HepG2 (cell line): Measurements from ENCODE around the gene MAP4K3. TPM values are rescaled to one million over a fixed set of nuclear protein-coding genes. Genes with fewer than 3 reads are reported as not detected.

Experiments
- DMAP1 ChIP-seq: IDR thresholded peaks from 2 replicates; pipeline ENCODE4 v1.6.1; 2016
- GABPA ChIP-seq, 2 experiments: IDR thresholded peaks; 2 replicates each; pipeline ENCODE4 v1.6.1; 2011 to 2016; ENCODE audit warnings: low read depth in 2 of 2, low read length in 1 of 2, missing biosample characterization in 1 of 2, missing genetic modification characterization in 1 of 2
- MAFF ChIP-seq: IDR thresholded peaks from 2 replicates; pipeline ENCODE4 v1.6.1; 2011; ENCODE audit warnings: low read depth, low read length, improper control_type of control experiment
- MZF1 ChIP-seq: sonication (generic); formaldehyde crosslinking; IDR thresholded peaks from 2 replicates; pipeline ENCODE4 v1.8.1; 2023; ENCODE audit warnings: mild to moderate bottlenecking, missing genetic modification reagents, borderline replicate concordance
- NR1H2 ChIP-seq: sonication (generic); formaldehyde crosslinking; IDR thresholded peaks from 2 replicates; pipeline ENCODE4 v1.8.1; 2022; ENCODE audit warnings: low read depth, missing genetic modification reagents, borderline replicate concordance
- PCBP2 ChIP-seq: fragments of 200-400 bp; formaldehyde crosslinking; optimal IDR thresholded peaks from 2 replicates; pipeline ENCODE3; 2018; ENCODE audit warnings: low read length, low read depth; ENCODE audit not compliant: poor library complexity, severe bottlenecking
- RFX1 ChIP-seq: fragments of 450-650 bp; IDR thresholded peaks from 2 replicates; pipeline ENCODE4 v1.6.1; 2017
- SNRNP70 ChIP-seq: fragments of 200-400 bp; formaldehyde crosslinking; IDR thresholded peaks from 2 replicates; pipeline ENCODE4 v1.6.1; 2017; ENCODE audit warnings: mild to moderate bottlenecking, low read depth, low read length, moderate library complexity
- TSC22D2 ChIP-seq: sonication (generic); formaldehyde crosslinking; IDR thresholded peaks from 2 replicates; pipeline ENCODE4 v1.5.1; 2020; ENCODE audit warnings: missing genetic modification reagents, mild to moderate bottlenecking, borderline replicate concordance
- ZNF572 ChIP-seq: sonication (generic); formaldehyde crosslinking; IDR thresholded peaks from 2 replicates; pipeline ENCODE4 v1.5.1; 2020; ENCODE audit warnings: mild to moderate bottlenecking, missing genetic modification reagents
- ZNF609 ChIP-seq: sonication (generic); formaldehyde crosslinking; IDR thresholded peaks from 2 replicates; pipeline ENCODE4 v1.4.0; 2020; ENCODE audit warnings: mild to moderate bottlenecking, missing genetic modification reagents, borderline replicate concordance
- ZNF703 ChIP-seq: sonication (generic); formaldehyde crosslinking; IDR thresholded peaks from 2 replicates; pipeline ENCODE4 v1.5.1; 2020; ENCODE audit warnings: missing genetic modification reagents, mild to moderate bottlenecking, moderate library complexity, borderline replicate concordance
- ZNF766 ChIP-seq: sonication (generic); formaldehyde crosslinking; IDR thresholded peaks from 2 replicates; pipeline ENCODE4 v1.5.0; 2020; ENCODE audit warnings: missing genetic modification reagents, borderline replicate concordance
- ZNF780A ChIP-seq: sonication (generic); formaldehyde crosslinking; IDR thresholded peaks from 2 replicates; pipeline ENCODE4 v1.8.0; 2022; ENCODE audit warnings: mild to moderate bottlenecking, missing genetic modification reagents, moderate library complexity
- polyA plus RNA-seq, 8 experiments: library from polyadenylated mRNA; depleted of rRNA in 3 of 8; stranded (reverse) in 7 of 8; unstranded in 1 of 8; fragments of >200 nt; fragmentation: Illumina TruSeq in 4 of 8; extraction: Trizol in 4 of 8; gene quantifications; 2 replicates each; pipeline versions ENCODE4 v1.2.1 to v1.2.3, GENCODE V29; 2011 to 2016; ENCODE audit warnings: low read depth in 4 of 8, missing spikeins in 1 of 8, mixed read lengths in 1 of 8; ENCODE audit not compliant: insufficient read depth in 1 of 8
- total RNA-seq, 5 experiments: library from RNA; depleted of rRNA; stranded (reverse); fragments of >200 nt; fragmentation: Illumina TruSeq; extraction: Trizol; gene quantifications; 2 replicates each; pipeline ENCODE4 v1.2.3, GENCODE V29; 2016; ENCODE audit warnings: low read depth in 1 of 5
- TF ChIP-seq, protein P1 (sequence below): IDR thresholded peaks from 2 replicates; pipeline ENCODE4 v1.6.1; 2016; ENCODE audit warnings: control low read depth
- TF ChIP-seq, protein P2 (sequence below): sonication (generic); formaldehyde crosslinking; IDR thresholded peaks from 2 replicates; pipeline ENCODE4 v1.9.0; 2022; ENCODE audit warnings: low read depth, missing genetic modification reagents
- TF ChIP-seq, protein P3 (sequence below): sonication (generic); formaldehyde crosslinking; IDR thresholded peaks from 2 replicates; pipeline ENCODE4 v1.4.0; 2020; ENCODE audit warnings: missing genetic modification reagents
- TF ChIP-seq, protein P4 (sequence below): sonication (generic); formaldehyde crosslinking; conservative IDR thresholded peaks from 2 replicates; pipeline ENCODE4 v1.4.0; 2020; ENCODE audit warnings: missing genetic modification reagents

Gene MAP4K3
- total and polyA plus RNA-seq, 2 of the 13 experiments (the other 11 are each of a cell fraction or from before 2014, with no cell fraction given) = 45.9 to 53.2 TPM

DNA sequence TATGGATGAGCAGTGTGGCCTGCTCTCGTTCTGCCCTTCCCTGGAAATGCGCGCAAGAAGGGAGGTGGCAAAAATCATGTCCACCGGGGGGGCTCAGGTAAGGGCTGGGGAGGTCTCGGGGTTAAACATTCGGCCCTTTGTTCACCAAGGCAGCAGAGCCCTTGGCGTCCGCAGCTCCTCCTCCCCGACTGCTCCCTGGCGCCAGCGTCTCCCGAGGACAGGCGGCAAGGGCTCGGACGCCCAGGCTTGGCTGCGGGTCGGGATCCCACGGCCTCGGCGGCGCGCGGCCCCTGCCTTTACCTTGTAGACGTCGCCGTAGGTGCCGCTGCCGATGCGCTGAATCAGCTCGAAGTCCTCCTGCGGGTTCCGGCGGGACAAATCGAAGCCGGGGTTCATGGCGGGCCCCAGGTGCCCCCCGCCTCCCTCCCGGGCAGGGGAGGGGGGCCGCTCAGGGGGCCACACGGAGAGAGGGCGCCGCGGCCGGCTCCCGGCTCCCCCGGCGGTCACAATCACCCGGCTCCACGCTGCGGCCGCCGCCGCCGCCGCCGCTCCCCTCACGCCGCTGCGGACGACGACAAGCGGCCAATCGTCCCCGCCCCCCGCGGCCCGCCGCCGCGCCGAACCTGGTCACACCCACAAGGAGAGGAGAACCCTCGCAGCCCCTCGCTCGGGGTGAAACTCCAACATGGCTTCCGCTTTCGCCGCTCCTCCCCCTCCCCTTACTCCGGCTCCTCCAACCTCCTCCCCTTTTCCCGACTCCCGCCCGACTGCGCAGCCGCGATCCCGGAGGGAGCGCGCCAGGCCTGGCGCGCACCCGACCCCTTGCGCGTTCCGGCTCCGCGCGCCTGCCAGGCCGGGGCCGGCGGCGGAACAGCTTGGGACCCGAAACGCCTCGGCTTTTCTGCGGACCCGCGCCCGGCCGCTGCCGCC is at the start of gene MAP4K3 (continued):
- TF ChIP-seq ZNF609 (CRISPR knock-in tag) = no peak; the same call in 1 of the 2 replicates
- TF ChIP-seq MZF1 (CRISPR knock-in tag) = peak; percentile 82; the same call in 1 of the 2 replicates
- TF ChIP-seq, protein P1, sequence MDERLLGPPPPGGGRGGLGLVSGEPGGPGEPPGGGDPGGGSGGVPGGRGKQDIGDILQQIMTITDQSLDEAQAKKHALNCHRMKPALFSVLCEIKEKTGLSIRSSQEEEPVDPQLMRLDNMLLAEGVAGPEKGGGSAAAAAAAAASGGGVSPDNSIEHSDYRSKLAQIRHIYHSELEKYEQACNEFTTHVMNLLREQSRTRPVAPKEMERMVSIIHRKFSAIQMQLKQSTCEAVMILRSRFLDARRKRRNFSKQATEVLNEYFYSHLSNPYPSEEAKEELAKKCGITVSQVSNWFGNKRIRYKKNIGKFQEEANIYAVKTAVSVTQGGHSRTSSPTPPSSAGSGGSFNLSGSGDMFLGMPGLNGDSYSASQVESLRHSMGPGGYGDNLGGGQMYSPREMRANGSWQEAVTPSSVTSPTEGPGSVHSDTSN = no peak
- TF ChIP-seq GABPA (IDR thresholded peaks at IDR 0.05; ENCODE audit: low read depth, low read length) = no peak
- TF ChIP-seq GABPA (CRISPR knock-in tag; IDR thresholded peaks at IDR 0.05; ENCODE audit: low read depth) = peak; percentile 59
- no peak for TF ChIP-seq SNRNP70
- TF ChIP-seq MAFF = peak; percentile 18; the same call in 1 of the 2 replicates
- TF ChIP-seq NR1H2 (CRISPR knock-in tag) = no peak
- TF ChIP-seq, protein P2, sequence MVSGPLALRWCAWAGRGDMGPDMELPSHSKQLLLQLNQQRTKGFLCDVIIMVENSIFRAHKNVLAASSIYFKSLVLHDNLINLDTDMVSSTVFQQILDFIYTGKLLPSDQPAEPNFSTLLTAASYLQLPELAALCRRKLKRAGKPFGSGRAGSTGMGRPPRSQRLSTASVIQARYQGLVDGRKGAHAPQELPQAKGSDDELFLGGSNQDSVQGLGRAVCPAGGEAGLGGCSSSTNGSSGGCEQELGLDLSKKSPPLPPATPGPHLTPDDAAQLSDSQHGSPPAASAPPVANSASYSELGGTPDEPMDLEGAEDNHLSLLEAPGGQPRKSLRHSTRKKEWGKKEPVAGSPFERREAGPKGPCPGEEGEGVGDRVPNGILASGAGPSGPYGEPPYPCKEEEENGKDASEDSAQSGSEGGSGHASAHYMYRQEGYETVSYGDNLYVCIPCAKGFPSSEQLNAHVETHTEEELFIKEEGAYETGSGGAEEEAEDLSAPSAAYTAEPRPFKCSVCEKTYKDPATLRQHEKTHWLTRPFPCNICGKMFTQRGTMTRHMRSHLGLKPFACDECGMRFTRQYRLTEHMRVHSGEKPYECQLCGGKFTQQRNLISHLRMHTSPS = peak; percentile 53; the same call in 1 of the 2 replicates
- TF ChIP-seq ZNF766 = no peak
- no peak for TF ChIP-seq ZNF703 (CRISPR knock-in tag)
- no peak for TF ChIP-seq ZNF780A (CRISPR knock-in tag)
- no peak; the same call in 1 of the 2 replicates for TF ChIP-seq TSC22D2 (CRISPR knock-in tag)
- TF ChIP-seq, protein P3, sequence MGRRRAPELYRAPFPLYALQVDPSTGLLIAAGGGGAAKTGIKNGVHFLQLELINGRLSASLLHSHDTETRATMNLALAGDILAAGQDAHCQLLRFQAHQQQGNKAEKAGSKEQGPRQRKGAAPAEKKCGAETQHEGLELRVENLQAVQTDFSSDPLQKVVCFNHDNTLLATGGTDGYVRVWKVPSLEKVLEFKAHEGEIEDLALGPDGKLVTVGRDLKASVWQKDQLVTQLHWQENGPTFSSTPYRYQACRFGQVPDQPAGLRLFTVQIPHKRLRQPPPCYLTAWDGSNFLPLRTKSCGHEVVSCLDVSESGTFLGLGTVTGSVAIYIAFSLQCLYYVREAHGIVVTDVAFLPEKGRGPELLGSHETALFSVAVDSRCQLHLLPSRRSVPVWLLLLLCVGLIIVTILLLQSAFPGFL (CRISPR knock-in tag) = no peak
- TF ChIP-seq ZNF572 = no peak; the same call in 1 of the 2 replicates
- TF ChIP-seq RFX1 = no peak
- no peak for TF ChIP-seq PCBP2
- TF ChIP-seq, protein P4, sequence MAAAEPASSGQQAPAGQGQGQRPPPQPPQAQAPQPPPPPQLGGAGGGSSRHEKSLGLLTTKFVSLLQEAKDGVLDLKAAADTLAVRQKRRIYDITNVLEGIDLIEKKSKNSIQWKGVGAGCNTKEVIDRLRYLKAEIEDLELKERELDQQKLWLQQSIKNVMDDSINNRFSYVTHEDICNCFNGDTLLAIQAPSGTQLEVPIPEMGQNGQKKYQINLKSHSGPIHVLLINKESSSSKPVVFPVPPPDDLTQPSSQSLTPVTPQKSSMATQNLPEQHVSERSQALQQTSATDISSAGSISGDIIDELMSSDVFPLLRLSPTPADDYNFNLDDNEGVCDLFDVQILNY (CRISPR knock-in tag) = no peak
- TF ChIP-seq DMAP1 = peak; percentile 62; the same call in 1 of the 2 replicates
